22Rv1 (cell line): ENCODE measurements around the gene CNPY2.

ENCODE experiments used
- ZFX ChIP-seq: fragments of 450-650 bp; IDR thresholded peaks from 2 replicates; pipeline ENCODE4 v1.6.1; 2017; ENCODE audit warnings: antibody characterized with exemption, borderline replicate concordance
- TF ChIP-seq, protein P1 (sequence below): fragments of 450-650 bp; IDR thresholded peaks from 2 replicates; pipeline ENCODE4 v1.5.1; 2017; ENCODE audit warnings: mild to moderate bottlenecking

DNA sequence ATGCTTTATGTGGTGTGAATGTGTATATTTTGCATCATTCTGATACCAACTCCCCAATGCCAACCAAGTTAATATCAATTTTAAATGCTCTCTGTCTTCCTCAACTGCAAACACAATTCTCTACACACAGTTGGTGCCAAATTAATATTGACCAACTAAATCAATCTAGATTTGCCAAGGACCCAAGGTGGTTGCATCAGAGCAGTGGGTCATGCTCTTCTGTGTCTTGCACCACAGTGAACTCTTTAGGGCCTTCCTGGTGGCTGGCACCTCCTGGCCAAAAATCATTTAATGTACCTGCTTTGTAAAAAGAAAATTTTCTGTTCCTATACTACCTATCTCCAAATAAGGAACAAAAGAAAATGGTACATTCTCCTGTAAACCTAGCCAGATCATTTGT is 34.9 kb downstream of the CNPY2 start:
- TF ChIP-seq, protein P1, sequence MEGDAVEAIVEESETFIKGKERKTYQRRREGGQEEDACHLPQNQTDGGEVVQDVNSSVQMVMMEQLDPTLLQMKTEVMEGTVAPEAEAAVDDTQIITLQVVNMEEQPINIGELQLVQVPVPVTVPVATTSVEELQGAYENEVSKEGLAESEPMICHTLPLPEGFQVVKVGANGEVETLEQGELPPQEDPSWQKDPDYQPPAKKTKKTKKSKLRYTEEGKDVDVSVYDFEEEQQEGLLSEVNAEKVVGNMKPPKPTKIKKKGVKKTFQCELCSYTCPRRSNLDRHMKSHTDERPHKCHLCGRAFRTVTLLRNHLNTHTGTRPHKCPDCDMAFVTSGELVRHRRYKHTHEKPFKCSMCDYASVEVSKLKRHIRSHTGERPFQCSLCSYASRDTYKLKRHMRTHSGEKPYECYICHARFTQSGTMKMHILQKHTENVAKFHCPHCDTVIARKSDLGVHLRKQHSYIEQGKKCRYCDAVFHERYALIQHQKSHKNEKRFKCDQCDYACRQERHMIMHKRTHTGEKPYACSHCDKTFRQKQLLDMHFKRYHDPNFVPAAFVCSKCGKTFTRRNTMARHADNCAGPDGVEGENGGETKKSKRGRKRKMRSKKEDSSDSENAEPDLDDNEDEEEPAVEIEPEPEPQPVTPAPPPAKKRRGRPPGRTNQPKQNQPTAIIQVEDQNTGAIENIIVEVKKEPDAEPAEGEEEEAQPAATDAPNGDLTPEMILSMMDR, result no peak
- no peak for TF ChIP-seq ZFX
